ENCODE results near the gene ADARB2.
"Not testable (repeated sequence)": the region's sequence is repeated elsewhere in the genome, so short reads cannot be mapped to it uniquely, and the experiment has no call there.

The ADARB2 gene

GRCh38 chr10:1546431-1547110 is 190.8 kb downstream of the ADARB2 start:
- no peak for DNase-seq (ENCODE audit: low spot score)

DNA sequence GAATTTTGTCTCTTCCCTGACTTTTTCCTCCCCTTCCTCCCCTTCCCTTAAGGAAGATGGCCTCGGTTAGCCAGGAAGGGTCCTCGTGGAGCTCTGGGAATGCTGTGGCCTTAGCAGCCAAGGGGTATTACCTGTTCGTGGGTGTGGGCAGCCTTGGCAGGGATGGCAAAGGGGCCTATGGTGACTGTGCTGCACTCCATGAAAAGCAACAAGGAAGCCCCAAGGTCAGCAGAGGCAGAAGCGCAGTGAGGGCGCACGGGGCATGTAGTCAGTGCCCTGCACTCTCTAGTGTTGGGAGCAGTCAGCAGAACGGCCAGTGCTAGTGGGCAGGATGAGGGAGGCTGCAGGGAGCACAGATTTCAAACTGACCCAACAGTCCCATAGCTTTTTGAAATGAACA is 191.8 kb downstream of the ADARB2 start:
- no peak for DNase-seq (ENCODE audit: low spot score)

DNA sequence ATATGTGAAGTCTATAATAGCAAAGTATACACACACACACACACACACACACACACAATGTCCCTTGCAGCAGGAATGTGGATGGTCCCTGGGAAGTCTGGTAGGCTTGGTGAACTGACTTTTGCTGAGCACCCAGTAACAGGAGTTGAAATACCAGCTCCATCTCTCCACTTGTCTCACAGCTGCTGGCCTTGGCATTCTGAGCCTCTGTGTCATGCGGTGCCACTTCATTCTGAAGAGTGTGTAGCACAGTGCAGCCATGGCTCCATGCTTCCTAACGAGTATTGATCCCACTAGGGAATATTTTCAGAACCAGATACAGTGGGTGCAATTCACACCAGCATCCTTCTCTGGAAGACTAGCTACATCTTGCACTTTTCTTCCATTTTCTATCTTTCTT is 192.4 kb downstream of the ADARB2 start:
- no peak for DNase-seq (ENCODE audit: low spot score)

DNA sequence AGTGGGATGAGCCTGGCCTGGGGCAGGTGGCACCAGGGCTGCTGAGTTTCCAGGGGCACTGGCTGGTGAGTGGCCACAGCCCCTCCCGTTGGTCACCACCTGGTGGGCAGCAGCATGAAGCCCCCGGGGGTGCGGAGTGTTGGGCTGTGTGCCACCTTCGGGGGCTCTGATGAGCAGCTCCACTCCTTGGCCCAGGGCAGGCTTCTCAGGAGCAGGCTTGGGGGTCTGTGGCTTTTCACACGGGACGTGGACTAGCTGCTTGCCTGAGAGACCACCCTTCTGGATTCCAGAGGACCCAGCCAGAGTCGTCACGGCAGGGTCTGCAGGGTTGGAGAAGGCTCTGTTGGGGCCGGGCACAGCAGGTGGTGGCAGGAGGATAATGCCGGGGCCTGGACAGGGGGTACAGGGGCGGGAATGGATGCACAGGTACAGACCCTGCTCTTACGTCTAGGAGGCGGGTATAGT is 193.1 kb downstream of the ADARB2 start:
- no peak for DNase-seq (ENCODE audit: low spot score)

- DNase-seq (ENCODE audit: low spot score): no peak
Measured at GRCh38 chr10:1543596-1543995, 193.7 kb downstream of the ADARB2 start.

DNA sequence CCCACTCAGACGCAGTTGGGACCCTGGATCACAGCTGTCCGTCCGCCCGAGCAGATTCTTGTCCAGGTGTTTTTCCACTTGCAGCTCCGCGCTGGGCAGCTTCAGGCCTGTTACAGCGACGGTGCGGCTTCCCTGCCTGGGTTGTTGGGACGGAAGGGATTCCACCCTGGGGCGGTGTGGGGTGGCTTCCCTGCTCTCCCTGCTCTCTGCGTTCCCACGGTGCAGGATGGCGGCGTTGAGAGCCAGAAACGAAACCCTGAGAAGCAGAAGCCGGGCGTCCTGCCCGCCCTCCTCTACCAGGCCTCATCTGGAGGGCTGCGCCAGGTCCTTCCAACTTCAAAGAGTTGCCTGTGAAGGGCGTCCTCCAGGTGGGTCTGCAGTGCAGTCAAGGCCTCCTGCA is 194.4 kb downstream of the ADARB2 start:
- DNase-seq (ENCODE audit: low spot score): no peak

GRCh38 chr10:1540144-1540543 is 197.2 kb downstream of the ADARB2 start:
- no peak for DNase-seq (ENCODE audit: low spot score)

DNA sequence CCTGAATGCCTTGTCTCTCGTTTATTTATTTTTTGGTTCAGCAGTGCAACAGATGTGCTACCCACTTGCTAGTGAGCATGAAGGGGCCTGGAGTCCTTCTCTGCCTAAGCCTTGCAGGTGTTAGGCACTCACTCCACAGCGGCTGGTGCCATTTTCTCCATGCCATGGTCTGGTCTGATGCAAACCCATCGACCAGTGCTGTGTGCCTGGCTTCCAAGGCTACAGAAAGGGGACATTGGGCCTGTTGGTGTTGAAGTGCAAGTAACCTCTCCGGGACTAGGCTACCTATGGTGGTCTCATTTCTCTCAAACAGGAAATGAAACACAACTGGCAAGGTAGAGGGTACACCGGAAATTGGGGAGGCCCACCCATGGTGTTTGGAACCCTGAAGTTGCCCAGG is 198.1 kb downstream of the ADARB2 start:
- DNase-seq (ENCODE audit: low spot score): no peak

DNA sequence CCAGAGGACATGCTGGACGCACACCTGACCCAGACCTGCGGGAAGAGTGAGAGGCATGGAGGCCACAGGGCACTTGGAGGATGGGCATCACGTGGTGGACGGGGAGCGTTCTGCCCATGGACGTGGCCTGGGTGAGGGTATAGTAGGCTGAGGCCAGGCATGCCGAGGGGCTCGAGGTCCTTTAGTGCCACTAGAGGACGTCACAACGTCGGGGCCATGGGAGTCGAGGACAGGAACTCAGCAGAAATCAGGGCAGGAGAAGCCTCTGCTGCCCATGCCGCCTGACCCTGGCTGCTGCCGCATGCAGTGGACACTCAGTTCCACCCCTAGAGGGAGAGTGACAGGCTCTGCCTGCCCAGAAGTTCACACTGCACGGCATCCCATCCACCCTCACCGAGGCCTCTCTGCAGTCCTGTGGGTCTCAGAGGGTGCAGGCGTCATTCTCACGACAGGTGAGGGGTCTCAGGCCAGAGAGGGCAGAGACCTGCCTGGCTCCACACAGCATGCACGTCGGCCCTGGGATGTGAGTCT is 198.7 kb downstream of the ADARB2 start:
- DNase-seq (ENCODE audit: low spot score): no peak

- no peak for DNase-seq (ENCODE audit: low spot score)
Measured at GRCh38 chr10:1538121-1538520, 199.2 kb downstream of the ADARB2 start.

DNA sequence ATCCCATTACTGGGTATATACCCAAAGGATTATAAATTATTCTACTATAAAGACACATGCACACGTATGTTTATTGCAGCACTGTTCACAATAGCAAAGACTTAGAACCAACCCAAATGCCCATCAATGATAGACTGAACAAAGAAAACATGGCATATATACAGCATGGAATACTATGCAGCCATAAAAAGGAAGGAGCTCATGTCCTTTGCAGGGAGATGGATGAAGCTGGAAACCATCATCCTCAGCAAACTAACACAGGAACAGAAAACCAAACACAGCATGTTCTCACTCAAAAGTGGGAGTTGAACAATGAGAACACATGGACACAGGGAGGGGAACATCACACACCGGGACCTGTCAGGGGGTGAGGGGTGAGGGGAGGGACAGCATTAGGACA is 199.9 kb downstream of the ADARB2 start:
- DNase-seq (ENCODE audit: low spot score): not testable (repeated sequence)

DNA sequence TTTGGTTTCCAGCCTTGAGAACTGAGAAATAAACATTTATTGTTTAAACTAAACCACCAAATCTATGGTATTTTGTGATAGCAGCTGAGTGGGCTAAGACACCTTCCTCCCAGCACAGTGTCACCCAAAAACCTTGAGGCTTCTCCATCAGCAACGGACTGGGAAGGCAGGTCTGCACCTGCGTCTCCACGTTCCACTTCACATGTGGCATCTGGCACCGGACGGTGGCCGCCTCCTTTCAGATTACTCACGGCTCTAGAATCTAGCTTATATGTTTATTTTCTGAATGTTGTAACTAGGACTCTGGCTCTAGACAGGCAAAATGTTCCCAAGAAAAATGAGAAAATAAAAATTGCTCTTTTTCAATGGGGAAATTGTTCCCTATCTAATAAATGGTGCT is 201.0 kb downstream of the ADARB2 start:
- no peak for DNase-seq (ENCODE audit: low spot score)

DNA sequence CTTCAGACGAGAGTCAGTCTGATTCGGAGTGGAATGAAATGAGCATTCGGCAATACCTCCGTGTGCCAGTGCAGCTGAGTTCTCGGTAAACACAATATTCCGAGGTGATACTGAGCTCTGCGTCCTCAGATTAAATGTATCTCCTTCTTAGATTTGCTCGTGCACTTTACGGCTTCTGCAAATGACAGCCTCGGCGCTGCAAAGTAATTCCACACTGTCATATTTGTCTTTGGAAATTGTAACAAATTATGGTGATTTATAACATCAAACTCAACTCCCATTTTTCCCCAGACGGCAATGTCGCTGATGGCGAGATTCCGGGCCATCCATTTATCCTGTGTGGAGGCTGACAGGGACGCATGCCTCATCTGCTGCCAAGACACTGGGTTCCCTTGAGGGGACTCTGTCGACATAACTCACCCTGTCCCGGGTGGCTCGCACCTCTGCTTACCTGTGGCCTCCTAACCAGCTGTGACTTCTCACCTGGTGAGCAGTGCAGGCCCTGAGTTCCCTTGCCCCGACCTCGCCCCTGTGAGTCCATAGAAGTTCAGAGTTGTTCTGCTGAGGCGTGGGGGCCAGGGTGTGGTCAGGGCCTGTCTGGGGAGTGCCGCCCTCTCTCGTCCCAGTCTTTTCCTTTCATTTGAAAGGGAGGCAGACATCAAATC is 201.9 kb downstream of the ADARB2 start:
- DNase-seq (ENCODE audit: low spot score): no peak

DNA sequence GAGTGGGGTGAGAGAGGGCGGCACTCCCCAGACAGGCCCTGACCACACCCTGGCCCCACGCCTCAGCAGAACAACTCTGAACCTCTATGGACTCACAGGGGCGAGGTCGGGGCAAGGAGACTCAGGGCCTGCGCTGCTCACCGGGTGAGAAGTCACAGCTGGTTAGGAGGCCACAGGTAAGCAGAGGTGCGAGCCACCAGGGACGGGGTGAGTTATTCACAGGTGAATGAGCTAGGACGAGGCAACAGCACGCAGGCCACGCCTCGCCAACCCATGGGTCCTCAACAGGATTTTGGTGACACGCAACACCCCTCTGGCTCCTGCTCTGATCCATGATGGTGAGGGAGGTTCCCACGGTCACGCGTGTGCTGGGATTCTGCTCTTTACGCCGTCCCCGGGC is 202.5 kb downstream of the ADARB2 start:
- DNase-seq (ENCODE audit: low spot score): no peak

DNA sequence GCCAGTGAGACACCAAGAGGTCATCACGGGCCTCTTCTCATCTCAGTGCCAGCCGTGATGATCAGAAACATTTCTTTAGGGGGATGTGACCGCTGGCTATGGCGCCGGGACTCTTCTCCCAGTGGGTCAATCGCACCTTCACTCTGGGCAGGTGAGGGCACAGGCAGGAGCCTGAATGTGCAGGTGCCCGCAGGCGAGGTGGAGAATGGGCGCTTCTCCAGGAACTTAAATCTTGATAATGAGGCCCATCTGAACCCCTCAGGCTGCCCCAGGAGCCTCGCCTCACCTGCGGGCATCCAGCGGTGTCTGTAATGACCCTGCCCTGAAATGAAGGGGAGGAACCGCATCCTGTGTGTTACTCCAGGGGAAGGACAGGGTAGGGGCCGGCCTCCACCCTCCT is 204.7 kb downstream of the ADARB2 start:
- DNase-seq (ENCODE audit: low spot score): no peak

DNA sequence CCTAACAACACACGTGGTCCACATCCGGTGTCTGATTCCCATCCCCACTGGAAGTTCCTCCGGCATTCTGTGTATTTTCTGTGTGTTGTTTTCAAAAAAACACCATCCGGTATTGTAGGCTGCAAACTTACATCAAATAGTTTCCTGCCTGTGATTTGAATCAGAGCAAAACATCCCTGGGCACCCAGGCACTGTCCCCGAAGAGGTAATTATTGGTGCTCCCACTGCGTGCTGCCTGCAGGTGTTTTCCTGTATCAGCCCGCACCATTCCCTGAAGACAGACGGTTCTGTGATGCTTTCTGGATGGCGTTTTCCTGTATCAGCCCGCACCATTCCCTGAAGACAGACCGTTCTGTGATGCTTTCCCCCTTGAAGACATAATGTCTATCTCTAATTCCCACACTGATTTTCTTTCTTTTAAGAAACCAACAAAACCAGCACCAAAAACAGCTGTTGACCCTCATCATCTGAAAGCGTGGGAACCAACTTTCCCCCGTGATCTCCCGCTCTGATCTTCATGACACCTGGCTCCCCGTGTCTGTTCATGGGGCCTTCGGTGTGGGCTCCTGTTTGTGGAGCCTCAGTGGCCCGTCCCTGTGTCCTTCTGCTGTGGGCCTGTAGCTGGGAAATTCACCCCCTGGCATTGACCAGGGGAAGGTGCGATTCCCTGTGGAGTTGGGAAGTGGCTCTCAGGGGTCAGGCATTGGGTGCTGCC is 205.3 kb downstream of the ADARB2 start:
- no peak for DNase-seq (ENCODE audit: low spot score)

DNA sequence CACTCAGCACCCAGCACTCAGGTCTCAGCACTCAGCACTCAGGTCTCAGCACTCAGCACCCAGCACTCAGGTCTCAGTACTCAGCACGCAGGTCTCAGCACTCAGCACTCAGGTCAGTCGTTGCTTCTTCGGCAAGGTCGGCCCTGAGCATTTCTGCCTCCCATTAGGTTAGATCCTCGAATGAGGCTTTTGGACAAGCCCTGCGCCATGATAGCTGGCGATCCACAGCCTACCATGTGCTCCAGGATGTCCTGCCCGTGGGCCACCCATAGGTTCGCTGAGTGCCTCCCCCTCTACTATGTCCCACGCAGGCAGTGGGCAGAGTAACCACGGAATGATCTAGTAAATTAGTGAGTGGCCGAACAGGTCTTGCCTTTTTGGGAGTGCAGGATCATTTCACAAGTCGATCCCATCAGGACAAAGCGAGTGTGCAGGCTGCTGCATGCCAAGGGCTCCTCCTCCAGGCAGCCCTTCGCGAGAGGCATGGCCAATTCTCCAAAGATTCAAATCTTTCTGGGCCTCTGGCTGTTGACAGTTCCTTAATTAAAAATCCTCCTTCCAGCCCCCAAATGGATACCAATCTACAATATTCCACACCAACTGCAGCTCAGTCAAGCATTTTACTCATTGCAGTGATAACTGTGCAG is 206.3 kb downstream of the ADARB2 start:
- no peak for DNase-seq (ENCODE audit: low spot score)

DNA sequence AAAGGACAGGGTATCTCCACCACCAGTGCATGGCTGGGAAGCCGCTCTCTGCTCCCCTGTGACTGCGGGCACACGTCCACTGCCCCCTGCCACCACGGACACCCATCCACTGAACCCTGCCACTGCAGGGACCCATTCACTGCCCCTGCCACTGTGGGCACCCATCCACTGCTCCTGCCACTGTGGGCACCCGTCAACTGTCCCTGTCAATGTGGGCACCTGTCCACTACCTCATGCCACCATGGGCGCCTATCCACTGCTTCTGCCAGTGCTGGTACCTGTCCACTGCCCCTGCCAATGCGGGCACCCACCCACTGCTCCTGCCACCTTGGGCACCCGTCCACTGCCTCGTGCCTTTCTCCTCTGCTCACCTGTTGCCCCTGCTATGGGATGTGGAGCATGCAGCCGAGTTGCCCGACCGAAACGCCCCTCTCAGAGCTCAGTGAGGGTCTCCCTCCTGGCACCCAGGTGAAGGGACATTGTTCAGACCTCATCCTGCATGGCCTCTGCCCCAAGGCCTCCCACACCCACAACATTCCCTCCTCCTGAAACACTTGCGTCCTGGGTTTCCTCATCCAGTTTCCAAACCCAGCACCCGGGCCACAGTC is 207.4 kb downstream of the ADARB2 start:
- DNase-seq (ENCODE audit: low spot score): no peak

GRCh38 chr10:1527951-1528350 is 209.4 kb downstream of the ADARB2 start:
- DNase-seq (ENCODE audit: low spot score): no peak

GRCh38 chr10:1526436-1527055 is 210.8 kb downstream of the ADARB2 start:
- DNase-seq (ENCODE audit: low spot score): no peak

GRCh38 chr10:1525354-1526162 is 211.8 kb downstream of the ADARB2 start:
- DNase-seq (ENCODE audit: low spot score): no peak

All from GM03348 (cell line).